Measurements from ENCODE around the gene ALDH3A2.
"Not testable (repeated sequence)": the region's sequence is repeated elsewhere in the genome, so short reads cannot be mapped to it uniquely, and the experiment has no call there.

ALDH3A2 gene

DNA sequence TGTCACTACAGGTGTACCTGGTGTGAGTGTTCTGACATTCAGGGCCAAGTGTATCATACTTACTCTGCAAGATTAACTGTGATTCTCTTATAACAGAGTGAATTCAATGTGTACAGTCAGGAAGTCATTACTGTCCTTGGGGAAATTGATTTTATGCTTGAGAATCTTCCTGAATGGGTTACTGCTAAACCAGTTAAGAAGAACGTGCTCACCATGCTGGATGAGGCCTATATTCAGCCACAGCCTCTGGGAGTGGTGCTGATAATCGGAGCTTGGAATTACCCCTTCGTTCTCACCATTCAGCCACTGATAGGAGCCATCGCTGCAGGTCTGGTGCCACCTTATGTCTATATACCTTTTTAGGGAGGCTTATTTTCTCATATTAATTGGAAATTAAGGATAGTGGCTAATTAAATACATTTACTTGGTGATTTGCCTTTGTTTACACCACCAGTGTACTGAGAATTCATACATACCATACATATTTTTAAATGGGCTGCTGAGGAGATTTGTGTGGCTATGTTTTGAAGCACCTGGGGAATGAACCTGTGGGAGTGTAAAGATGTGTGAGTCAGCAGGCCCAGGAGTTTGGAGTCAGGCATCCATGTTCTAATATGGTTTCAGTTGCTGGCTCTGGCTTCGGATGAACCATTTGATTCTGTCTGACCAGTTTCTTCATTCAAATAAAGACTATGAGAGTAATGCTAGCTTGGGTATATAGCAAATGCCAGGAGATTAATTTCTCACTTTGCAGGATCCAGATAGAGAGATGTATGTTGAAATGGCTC lies 3.1 kb downstream of the ALDH3A2 start:
- peak; percentile 59 for DNase-seq

DNA sequence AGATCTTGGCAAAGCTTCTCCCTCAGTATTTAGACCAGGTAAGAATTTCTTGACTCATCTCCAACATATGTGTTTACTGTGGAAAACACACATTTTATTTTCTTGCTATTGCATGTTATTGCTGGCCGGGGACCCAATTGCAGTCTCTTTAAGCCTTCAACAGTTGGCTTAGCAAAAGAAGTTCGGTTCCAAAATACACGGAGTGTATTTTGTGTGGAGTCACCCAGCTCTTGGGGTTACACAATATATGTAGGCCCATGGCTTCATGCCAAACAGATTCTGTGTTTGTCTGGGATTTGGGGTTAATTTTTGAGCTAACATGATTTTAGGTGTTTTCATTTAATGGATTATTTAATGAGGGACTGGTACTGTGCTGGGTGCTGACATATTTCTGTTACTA lies 4.0 kb downstream of the ALDH3A2 start:
- DNase-seq, result no peak

DNA sequence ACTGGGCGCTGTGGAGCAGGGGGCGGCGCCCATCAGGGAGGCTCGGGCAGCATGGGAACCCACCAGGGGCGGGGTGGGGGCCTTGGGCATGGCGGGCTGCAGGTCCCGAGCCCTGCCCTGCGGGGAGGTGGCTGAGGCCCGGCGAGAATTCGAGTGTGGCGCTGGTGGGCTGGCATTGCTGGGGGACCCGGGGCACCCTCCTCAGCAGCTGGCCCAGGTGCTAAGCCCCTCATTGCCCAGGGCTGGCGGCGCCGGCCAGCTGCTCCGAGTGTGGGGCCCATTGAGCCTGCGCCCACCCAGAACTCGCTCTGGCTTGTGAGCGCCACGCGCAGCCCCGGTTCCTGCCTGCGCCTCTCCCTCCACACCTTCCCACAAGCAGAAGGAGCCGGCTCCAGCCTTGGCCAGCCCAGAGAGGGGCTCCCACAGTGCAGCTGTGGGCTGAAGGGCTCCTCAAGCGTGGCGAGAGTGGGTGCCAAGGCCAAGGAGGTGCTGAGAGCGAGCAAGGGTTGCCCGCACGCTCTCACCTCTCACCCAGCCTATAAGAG lies 5.9 kb downstream of the ALDH3A2 start:
- DNase-seq, result no peak

DNA sequence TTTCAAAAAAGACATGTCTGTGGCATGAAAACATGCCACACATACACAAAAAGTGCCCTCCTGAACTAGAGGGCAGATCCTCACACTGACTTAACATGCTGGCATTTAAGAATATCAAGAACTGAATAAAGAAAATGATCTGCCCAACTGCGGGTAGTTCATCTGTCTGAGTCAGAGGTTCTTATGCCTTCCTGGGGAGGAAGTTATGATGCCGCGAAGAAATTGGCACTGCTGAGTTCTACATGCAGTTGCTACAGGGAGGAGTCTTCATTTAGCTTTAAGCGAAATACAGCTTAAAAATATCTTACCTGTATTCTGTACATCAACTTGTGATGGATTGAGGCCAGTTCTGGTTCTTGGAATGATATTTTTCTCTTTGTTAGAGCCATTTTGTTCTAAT lies 6.3 kb downstream of the ALDH3A2 start:
- no peak for DNase-seq

DNA sequence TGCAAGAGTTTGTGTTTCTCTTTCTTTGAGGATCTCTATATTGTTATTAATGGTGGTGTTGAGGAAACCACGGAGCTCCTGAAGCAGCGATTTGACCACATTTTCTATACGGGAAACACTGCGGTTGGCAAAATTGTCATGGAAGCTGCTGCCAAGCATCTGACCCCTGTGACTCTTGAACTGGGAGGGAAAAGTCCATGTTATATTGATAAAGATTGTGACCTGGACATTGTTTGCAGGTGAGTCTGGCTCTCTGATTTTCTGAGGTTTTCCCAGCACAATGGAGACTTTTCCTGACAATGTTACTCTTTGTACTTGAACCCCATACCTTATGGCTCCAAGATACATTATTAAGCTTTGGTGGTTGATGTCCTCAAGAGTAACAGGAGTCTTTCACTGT lies 7.8 kb downstream of the ALDH3A2 start:
- DNase-seq, result no peak

DNA sequence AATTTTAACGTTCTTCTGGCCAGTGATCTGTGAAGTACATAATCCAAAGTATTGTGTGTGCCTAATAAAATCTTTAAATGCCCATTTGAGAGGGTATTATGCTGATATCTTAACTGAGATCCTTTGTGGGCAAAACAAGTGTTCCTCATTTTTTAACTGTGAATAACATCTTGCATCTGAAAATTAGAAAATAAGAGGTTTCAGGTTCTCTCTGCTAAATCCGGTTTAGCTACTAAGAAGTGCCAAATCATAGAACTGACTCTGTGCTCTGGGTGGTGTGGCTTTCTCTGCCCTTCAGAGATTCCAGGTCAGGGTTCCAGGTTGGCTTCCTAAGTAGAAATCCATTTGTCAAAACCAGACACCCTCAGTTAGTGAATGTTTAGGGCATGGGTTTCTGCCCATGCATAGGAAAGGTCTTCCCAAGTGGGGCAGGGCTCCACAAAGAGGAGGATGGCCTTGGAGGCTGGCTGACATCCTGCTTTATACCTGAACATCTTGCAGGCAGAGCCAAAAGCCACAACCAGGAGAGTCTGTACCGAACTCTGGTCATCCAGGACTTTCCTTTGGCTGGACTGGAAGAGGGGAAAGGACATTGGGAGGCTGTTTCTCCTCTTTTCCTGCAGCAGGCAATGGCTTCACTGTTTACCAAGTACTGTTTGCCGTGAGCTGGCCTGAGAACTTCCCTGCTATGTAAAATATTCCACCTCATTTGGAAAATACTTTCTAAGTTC lies 8.5 kb downstream of the ALDH3A2 start:
- no peak for DNase-seq

DNA sequence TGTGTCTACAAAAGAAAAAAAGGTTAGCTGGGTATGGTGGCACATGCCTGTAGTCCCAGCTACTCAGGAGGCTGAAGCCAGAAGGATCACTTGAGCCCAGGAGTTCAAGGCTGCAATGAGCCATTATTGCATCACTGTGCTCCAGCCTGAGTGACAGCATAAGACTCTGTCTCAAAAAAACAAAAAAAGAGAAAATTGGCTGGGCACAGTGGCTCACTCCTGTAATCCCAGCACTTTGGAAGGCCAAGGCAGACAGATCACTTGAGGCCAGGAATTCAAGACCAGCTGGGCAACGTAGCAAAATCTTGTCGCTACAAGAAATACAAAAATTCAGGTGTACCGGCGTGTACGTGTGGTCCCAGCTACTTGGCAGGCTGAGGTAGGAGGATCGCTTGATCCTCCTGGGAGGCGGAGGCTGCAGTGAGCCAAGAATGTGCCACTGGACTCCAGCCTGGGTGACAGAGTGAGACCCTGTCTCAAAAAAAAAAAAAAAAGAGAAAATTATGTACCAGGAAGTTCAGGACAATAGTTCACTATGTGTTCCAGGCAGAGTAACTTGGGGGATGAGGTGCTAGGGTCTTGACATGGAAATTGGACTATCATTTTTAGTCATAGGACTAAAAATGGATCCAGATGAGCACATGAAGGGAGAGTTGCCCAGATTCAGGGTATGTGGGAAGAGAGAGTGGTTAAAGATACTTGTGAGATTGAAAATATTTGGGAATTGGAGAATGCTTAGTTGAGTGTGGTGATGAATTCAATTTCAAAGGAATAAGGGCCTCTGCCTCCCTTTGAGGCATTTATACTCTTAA lies 11.0 kb downstream of the ALDH3A2 start:
- DNase-seq, result no peak

DNA sequence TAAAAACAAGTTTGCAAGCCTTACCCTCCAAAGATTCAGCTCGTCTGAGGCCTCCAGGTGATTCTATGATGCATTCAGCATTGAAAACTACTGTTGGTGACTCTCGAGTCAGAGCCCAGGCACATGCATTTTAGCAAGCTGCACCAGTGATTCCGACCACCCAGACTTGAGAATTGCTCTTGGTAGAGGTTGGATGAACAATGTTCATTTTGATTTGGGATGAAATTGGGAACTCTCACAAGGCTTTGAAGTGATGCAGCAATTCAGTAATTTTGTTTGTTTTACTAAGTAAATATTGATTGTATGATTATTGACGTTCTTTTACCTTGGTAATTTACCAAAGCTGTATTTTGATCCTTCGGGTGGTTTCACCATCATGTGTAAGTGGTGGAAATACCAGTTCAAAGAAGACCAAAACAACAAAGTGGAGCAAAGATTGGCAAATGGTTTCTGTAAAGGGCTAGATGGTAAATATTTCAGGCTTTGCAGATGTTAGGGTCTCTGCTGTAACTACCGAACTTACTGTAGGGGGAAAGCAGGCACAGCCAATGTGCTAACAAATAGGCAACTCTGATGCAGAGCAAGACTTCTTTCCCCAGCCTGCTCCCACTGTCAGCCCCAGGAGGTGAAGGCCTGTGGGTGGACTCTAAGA lies 11.8 kb downstream of the ALDH3A2 start:
- no peak for DNase-seq

DNA sequence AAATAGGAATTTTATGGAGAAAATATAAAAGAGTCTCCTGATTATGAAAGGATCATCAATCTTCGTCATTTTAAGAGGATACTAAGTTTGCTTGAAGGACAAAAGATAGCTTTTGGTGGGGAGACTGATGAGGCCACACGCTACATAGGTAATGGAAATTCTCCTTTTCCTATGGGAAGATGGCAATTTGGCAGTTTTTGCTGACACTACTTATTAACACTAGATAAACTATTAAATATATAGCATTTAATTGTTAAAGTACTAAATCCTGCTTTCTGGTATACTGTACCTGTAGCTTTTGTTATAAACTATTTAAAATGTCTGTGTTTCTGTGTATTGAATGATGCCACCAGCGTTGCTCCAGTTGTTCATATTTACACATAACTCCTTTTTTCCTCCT lies 12.6 kb downstream of the ALDH3A2 start:
- DNase-seq, result no peak

DNA sequence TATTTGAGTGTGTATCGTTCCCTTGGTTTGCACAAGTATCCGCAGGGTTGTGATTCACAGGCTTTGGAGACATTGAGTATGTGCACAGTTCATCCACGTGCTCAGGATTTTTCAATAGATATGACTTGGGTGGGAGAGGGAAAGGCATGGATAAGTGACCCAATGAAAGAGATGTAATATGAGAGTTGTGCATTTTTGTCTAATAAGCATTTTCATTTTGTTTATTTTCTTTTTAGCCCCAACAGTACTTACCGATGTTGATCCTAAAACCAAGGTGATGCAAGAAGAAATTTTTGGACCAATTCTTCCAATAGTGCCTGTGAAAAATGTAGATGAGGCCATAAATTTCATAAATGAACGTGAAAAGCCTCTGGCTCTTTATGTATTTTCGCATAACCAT lies 14.5 kb downstream of the ALDH3A2 start:
- no peak for DNase-seq

DNA sequence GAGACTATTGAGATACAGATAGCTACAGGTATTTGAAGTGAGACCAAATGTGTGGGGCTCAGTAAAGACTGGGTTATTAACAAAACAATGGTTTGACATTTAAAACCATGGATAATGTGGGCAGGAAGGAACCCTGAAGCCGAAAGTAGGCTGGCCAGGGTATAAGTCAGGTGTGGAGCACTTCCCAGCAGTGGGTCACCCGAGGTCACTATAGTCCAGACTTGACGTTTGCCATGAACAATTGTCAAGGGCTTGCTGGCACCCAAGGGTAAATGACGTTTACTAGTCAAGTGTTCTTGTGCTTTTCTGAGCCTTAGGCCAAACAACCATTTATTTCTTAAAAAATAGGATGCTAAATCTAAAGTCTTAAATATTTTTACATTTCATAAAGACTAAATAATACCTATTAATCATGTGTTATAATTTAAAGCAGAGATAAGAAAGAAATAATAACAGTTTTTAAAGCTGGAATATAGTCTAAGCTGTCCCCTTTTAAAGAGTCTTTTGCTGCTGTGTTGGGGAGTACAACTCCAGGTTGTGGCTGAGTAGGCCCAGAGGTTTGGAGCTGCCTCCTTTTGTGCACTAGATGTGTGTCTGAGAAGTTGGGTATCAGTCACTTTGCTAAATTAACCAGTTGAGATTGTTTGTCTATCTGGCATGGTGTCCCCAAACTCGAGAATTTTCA lies 15.7 kb downstream of the ALDH3A2 start:
- no peak for DNase-seq

DNA sequence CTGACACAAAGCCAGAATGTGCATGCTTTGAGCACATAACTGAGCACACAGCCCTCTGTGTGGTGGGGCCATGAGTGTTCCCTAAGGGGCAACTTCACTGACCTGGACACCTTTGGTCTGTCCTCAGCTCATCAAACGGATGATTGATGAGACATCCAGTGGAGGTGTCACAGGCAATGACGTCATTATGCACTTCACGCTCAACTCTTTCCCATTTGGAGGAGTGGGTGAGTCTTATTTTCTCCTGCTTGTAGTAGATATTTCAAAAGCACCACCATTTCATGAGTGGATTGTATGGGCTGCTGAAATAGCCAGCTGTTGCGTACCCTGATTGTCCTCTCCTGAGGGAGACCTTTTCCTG lies 16.2 kb downstream of the ALDH3A2 start:
- DNase-seq, result no peak

DNA sequence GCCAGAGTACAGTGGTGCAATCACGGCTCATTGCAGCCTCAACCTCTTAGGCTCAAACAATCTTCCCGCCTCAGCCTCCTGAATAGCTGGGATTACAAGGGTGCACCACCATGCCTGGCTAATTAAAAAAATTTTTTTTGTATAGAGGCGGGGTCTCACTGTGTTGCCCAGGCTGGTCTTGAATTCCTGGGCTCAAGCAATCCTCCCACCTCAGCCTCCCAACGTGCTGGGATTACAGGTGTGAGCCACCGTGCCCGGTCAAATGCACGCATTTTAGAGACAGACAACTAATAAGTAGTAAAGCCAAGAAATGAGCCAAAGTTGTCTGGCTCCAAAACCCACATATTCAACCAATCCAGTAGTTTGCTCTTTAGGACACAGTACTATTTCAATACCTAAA lies 21.1 kb downstream of the ALDH3A2 start:
- DNase-seq, result not testable (repeated sequence)

DNA sequence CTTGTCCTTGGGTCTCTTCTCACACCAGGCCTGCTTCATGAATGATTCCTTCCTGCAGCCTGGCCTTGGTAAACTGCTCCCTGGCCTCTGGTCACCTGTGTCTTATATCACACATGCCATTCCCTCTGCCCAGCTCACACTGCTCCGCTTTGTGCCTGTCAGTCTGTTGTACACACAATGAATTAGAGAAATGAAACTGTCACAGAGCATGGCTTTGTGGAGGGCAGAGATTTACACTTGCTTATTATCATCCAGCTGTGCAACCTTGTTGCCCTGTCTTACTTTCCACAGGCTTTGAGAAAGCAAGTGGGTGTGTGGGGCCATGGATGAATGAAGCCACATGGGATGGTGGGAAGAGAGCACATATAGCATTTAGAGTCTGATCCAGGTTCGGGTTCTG lies 22.4 kb downstream of the ALDH3A2 start:
- DNase-seq, result no peak

DNA sequence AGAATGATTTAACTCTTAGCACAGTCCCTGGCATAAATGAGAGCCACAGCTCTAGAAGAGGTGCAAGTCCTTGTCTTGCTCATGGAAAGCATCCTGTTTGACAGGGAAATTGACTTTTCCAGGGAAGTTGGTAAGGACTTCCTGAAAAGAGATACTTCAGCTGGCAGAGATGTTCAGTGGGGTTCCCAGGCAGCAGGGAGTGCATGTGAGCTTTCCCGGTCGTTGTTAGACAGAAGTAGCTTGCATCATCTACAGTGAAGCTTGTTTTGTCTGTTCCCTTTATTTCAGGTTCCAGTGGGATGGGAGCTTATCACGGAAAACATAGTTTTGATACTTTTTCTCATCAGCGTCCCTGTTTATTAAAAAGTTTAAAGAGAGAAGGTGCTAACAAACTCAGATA lies 22.9 kb downstream of the ALDH3A2 start:
- DNase-seq, result no peak

DNA sequence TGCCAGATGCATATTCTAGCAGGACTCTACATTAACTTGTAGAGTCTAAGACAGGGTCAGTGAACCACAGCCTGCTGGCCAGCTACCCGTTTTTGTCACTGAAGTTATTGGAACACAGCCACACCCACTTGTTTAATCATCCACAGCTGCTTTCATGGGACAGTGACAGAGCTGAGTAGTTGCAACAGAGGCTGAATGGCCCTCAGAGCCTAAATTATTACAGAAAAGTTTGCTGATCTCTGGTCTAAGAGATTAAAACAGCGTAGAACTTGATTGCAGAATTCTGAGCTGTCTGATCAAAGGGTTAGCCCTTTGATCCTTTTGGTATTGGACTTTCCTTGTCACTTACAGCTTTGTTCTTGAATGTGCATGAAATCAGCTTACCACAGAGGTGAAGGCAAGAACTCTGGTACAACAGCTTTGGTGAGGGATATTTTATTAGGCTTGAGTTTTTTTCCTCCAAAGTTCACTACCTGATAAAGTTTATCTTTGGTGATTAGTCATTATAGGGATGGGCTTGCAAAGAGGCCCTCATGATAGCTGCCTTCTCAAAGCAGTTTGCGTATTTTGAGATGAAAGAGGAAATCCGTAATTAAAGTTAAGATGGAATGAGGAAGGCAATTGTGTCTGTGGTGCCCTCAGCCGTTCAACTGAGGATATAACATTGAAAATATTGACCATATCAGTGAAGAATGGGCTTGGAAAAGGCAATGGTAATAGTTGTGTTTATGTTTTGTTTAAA lies 23.6 kb downstream of the ALDH3A2 start:
- DNase-seq, result no peak

DNA sequence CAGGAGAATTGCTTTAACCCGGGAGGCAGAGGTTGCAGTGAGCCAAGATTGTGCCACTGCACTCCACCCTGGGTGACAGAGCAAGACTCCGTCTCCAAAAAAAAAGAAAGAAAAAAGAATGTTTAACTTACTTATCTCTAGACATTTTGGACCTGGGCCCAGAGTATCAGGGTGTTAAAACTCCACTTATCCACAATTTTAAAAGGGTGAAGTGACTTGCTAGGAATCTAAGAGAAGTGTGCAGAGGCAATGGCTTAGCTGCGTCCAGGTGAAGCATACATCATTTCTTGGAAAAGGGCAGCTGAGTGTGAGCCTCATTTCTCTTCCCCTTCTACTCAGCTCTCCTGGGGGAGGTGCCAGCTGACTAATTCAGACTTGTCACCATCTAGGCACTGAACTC lies 25.1 kb downstream of the ALDH3A2 start:
- DNase-seq, result no peak

DNA sequence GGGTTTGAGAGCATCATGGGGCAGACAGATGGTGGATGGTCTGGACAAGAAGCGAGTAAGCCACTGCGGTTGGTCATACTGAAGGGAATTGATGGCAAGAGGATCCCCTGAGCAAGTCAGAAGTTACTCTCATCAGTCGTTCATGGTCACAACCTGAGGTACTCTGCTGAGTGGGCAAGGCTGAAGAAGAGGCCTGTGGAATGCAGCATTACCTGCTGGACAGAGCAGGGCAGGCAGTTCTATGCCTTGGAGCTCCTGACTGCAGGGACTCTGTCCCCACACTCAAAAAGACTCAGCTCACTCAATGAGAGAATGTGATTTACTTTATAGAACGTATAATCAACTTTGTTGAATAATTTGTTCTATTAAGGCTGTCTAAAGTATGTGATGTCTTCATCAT lies 28.3 kb downstream of the ALDH3A2 start:
- DNase-seq, result no peak

DNA sequence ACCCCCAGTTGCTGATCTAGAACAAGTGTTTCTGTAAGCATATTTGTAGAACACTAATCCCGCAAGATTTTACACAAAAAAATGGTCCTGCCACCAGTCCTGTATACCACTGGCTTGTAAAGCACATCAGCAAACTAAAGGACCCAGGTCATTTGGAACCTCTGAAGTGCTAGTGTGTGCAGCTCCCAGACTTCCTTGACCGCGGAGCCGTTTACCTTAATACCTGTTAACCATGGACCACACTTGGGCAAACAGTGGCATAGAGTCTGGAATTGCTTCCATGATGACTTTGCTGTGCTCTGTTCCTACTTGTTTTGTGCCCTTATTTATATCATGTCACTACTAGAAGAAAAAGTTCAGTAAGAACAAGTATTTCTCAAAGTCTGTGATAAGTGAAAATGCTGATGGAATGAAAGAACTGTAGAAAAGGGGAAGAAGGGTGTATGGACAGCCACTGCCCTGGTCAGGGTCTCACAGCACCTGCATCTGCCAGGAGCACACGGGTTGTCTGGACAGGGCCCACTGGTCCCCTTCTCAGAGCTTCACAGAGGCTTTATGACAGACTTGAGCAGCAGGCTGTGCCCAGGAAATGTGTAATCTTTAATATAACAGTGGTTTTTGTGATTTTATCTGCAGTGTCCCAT lies 29.3 kb downstream of the ALDH3A2 start:
- DNase-seq, result no peak

DNA sequence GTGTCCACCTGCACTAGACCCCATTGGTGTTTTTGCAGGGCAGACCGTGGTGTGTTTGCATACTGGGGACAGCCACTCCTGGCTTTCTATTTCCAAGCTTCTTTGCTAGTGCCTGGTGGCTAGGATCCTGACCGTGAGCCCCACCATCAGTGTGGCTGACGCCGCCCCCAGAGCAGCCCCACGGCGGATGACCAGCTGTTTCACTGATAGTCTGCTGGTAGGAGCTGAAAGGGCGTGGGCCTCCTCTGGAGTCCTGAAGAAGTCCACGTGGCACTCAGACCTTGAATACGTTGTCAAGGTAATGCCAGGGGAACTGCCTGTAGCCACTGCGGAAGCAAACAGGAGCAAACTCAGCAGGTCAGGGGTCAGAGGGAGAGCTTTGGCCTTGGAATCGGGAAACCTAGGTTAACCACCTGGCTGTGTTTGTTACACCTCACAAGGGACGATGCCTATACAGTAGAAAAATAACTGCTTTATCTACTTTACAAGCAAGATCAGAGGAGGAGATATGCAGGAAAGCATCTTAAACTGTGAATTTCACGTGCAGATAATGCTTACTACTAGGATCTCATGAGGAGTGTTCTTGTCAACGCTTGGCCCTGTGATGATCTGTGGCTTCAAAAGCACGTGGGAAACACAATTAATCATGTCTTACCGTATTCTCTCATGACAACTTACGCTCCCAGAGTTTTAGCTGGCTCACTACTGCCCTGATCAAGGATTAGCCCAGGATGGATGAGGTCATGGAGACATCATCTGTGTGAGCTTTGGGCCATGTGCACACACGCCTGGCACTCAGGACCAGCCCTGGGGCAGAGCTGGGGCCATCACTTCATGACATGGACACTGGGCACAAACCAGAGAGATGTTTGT lies 30.3 kb downstream of the ALDH3A2 start:
- no peak for DNase-seq

All from NCI-H226 (cell line).